H1 (cell line): ENCODE measurements around the gene ANAPC13. TPM values are rescaled to one million over a fixed set of nuclear protein-coding genes. Genes with fewer than 3 reads are reported as not detected.

Experiments
- CTCF ChIA-PET: fragments of 300-600 bp; sonication (Branson Sonifier 250); formaldehyde crosslinking; loops from one replicate; lab custom pipeline; 2021; ENCODE audit not compliant: partially characterized antibody; lab: Charles Lee
- POLR2A ChIA-PET: fragments of 300-600 bp; sonication (Branson Sonifier 250); formaldehyde crosslinking; loops from one replicate; lab custom pipeline; 2021; ENCODE audit warnings: inconsistent platforms; ENCODE audit not compliant: partially characterized antibody; lab: Charles Lee
- DNase-seq, 2 experiments: peaks; one replicate each; pipeline versions ENCODE4 v3.0.0 to v3.0.0-alpha.2; 2010 to 2022; ENCODE audit warnings: low spot score in 2 of 2, low read depth in 1 of 2, mixed read lengths in 1 of 2
- FAIRE-seq: peaks from 2 replicates; lab custom pipeline; 2011; peaks lifted over from hg19 to GRCh38; lab: Jason Lieb, UNC
- H2AFZ ChIP-seq: 2 replicates; pipeline ENCODE4 v1.8.1; 2012; ENCODE audit warnings: low read length, inconsistent platforms
- H2AK5ac ChIP-seq: 2 replicates; pipeline ENCODE4 v1.6.1; 2013; ENCODE audit warnings: low read depth, low read length
- H2BK120ac ChIP-seq: replicated peaks from 2 replicates; pipeline ENCODE3; 2013; ENCODE audit warnings: low read depth, low read length, inconsistent platforms
- H2BK12ac ChIP-seq: 2 replicates; pipeline ENCODE4 v1.6.1; 2013; ENCODE audit warnings: low read depth, low read length
- H2BK15ac ChIP-seq: 2 replicates; pipeline ENCODE4 v1.6.1; 2013; ENCODE audit warnings: low read length
- H2BK20ac ChIP-seq: 2 replicates; pipeline ENCODE4 v1.6.1; 2013; ENCODE audit warnings: low read length
- H2BK5ac ChIP-seq: 2 replicates; pipeline ENCODE4 v1.6.1; 2013; ENCODE audit warnings: low read depth, low read length
- H3K14ac ChIP-seq: 2 replicates; pipeline ENCODE4 v1.6.1; 2013; ENCODE audit warnings: inconsistent platforms; ENCODE audit not compliant: insufficient read length
- H3K18ac ChIP-seq: 2 replicates; pipeline ENCODE4 v1.6.1; 2013; ENCODE audit warnings: low read length; ENCODE audit errors: extremely low read depth
- H3K23ac ChIP-seq: 2 replicates; pipeline ENCODE4 v1.6.1; 2013; ENCODE audit warnings: inconsistent platforms; ENCODE audit not compliant: insufficient read length
- H3K23me2 ChIP-seq: 2 replicates; pipeline ENCODE4 v1.6.1; 2013; ENCODE audit warnings: low read depth, low read length
- H3K27ac ChIP-seq: 2 replicates; pipeline ENCODE4 v1.6.1; 2011; ENCODE audit warnings: low read depth, low read length, inconsistent platforms
- H3K27me3 ChIP-seq, 4 experiments: replicated peaks in 1 of 4; 1 replicate in 1 of 4; 2 replicates in 3 of 4; pipeline versions ENCODE4 v1.6.1 to v1.8.1; 2011 to 2013; ENCODE audit warnings: low read length in 3 of 4, mild to moderate bottlenecking in 3 of 4, inconsistent platforms in 2 of 4, mixed read lengths in 2 of 4, moderate library complexity in 1 of 4; ENCODE audit not compliant: control insufficient read depth in 3 of 4, insufficient read depth in 3 of 4; ENCODE audit errors: extremely low read depth in 1 of 4
- H3K36me3 ChIP-seq, 4 experiments: 2 replicates each; pipeline versions ENCODE4 v1.6.1 to v1.8.1; 2011 to 2013; ENCODE audit warnings: mild to moderate bottlenecking in 4 of 4, low read length in 3 of 4, moderate library complexity in 2 of 4, control low read depth in 1 of 4, inconsistent platforms in 1 of 4; ENCODE audit not compliant: insufficient read depth in 4 of 4, control insufficient read depth in 2 of 4
- H3K4ac ChIP-seq: replicated peaks from 2 replicates; pipeline ENCODE3; 2013; ENCODE audit warnings: low read length, low read depth, mixed read lengths, inconsistent platforms; ENCODE audit not compliant: insufficient read length
- H3K4me1 ChIP-seq, 4 experiments: replicated peaks in 1 of 4; 1 replicate in 1 of 4; 2 replicates in 3 of 4; pipeline versions ENCODE4 v1.6.1 to v1.8.1; 2011 to 2013; ENCODE audit warnings: low read length in 3 of 4, inconsistent platforms in 2 of 4, mixed read lengths in 1 of 4; ENCODE audit not compliant: insufficient read depth in 4 of 4, control insufficient read depth in 3 of 4
- H3K4me2 ChIP-seq, 2 experiments: 2 replicates each; pipeline versions ENCODE4 v1.6.1 to v1.8.1; 2011 to 2013; ENCODE audit warnings: low read depth in 2 of 2, low read length in 2 of 2, control low read depth in 1 of 2, inconsistent platforms in 1 of 2, mild to moderate bottlenecking in 1 of 2; ENCODE audit not compliant: insufficient read depth in 1 of 2
- H3K4me3 ChIP-seq, 4 experiments: fragments of 200-600, 300-600 bp in 1 of 4; sonication (generic), shearing (Covaris generic), sonication (Bioruptor Twin) in 1 of 4; 2 replicates each; pipeline versions ENCODE4 v1.5.1 to v1.8.1; 2011 to 2016; ENCODE audit warnings: low read length in 4 of 4, low read depth in 3 of 4, control low read depth in 2 of 4, inconsistent platforms in 2 of 4, mild to moderate bottlenecking in 2 of 4, mixed read lengths in 1 of 4, moderate library complexity in 1 of 4; ENCODE audit not compliant: insufficient read depth in 2 of 4; ENCODE audit errors: extremely low read depth in 1 of 4
- H3K56ac ChIP-seq: replicated peaks from 2 replicates; pipeline ENCODE3; 2013; ENCODE audit warnings: low read depth, mild to moderate bottlenecking, mixed read lengths, low read length, inconsistent platforms; ENCODE audit not compliant: insufficient read length
- H3K79me1 ChIP-seq: 2 replicates; pipeline ENCODE4 v1.6.1; 2013; ENCODE audit warnings: low read depth, low read length, control low read depth
- H3K79me2 ChIP-seq, 2 experiments: 2 replicates each; pipeline versions ENCODE4 v1.6.1 to v1.8.1; 2012 to 2013; ENCODE audit warnings: low read length in 2 of 2, mild to moderate bottlenecking in 2 of 2, inconsistent platforms in 1 of 2; ENCODE audit not compliant: insufficient read depth in 2 of 2, control insufficient read depth in 1 of 2
- H3K9ac ChIP-seq, 4 experiments: replicated peaks in 1 of 4; 1 replicate in 1 of 4; 2 replicates in 3 of 4; pipeline versions ENCODE4 v1.6.1 to v1.8.1; 2011 to 2013; ENCODE audit warnings: low read depth in 3 of 4, low read length in 3 of 4, control low read depth in 2 of 4, mild to moderate bottlenecking in 2 of 4, moderate library complexity in 2 of 4, inconsistent platforms in 1 of 4; ENCODE audit errors: extremely low read depth in 1 of 4
- H3K9me3 ChIP-seq, 2 experiments: 2 replicates each; pipeline versions ENCODE4 v1.6.1 to v1.8.1; 2012 to 2013; ENCODE audit warnings: mild to moderate bottlenecking in 2 of 2, moderate library complexity in 2 of 2, control low read depth in 1 of 2, inconsistent platforms in 1 of 2, low read depth in 1 of 2, low read length in 1 of 2, mixed read lengths in 1 of 2; ENCODE audit not compliant: insufficient read depth in 2 of 2
- H4K20me1 ChIP-seq, 2 experiments: replicated peaks in 1 of 2; 2 replicates each; pipeline versions ENCODE3 to v1.8.1; 2011 to 2013; ENCODE audit warnings: inconsistent platforms in 2 of 2, low read length in 2 of 2, mild to moderate bottlenecking in 1 of 2; ENCODE audit not compliant: insufficient read depth in 2 of 2, control insufficient read depth in 1 of 2
- H4K5ac ChIP-seq: 2 replicates; pipeline ENCODE4 v1.6.1; 2013; ENCODE audit warnings: low read length, low read depth, mixed read lengths, inconsistent platforms; ENCODE audit not compliant: insufficient read length
- H4K8ac ChIP-seq: 2 replicates; pipeline ENCODE4 v1.8.0; 2013; ENCODE audit warnings: mild to moderate bottlenecking, moderate library complexity, low read length, inconsistent platforms; ENCODE audit not compliant: insufficient read depth; ENCODE audit errors: extremely low read depth
- H4K91ac ChIP-seq: replicated peaks from 2 replicates; pipeline ENCODE3; 2013; ENCODE audit warnings: low read length, mixed read lengths, inconsistent platforms; ENCODE audit not compliant: insufficient read length
- ATF3 ChIP-seq: IDR thresholded peaks from 2 replicates; pipeline ENCODE4 v1.6.1; 2011; ENCODE audit warnings: low read depth, mild to moderate bottlenecking, low read length; ENCODE audit not compliant: insufficient read depth
- CTBP2 ChIP-seq: IDR thresholded peaks from 2 replicates; pipeline ENCODE4 v1.7.0; 2011; ENCODE audit warnings: borderline replicate concordance, mild to moderate bottlenecking, moderate library complexity, mixed read lengths, low read length; ENCODE audit not compliant: insufficient read depth, insufficient read length
- JUN ChIP-seq: IDR thresholded peaks from 2 replicates; pipeline ENCODE4 v1.6.1; 2011; ENCODE audit warnings: low read depth, mild to moderate bottlenecking, improper control_type of control experiment, low read length
- KDM5A ChIP-seq: fragments of 200-600 bp; IDR thresholded peaks from 2 replicates; pipeline ENCODE4 v1.7.1; 2012; ENCODE audit warnings: mild to moderate bottlenecking, low read length, inconsistent platforms, mixed read lengths
- RFX5 ChIP-seq: IDR thresholded peaks from 2 replicates; pipeline ENCODE4 v1.6.1; 2011; ENCODE audit warnings: low read depth, low read length, improper control_type of control experiment, borderline replicate concordance
- SIRT6 ChIP-seq: IDR thresholded peaks from one replicate; pipeline ENCODE4 v1.7.1; 2012; ENCODE audit warnings: low read length, inconsistent platforms
- SRF ChIP-seq: IDR thresholded peaks from 2 replicates; pipeline ENCODE4 v1.6.1; 2011; ENCODE audit warnings: mild to moderate bottlenecking, low read depth, low read length, moderate library complexity
- SUZ12 ChIP-seq: fragments of 200-600 bp; sonication (generic); IDR thresholded peaks from 2 replicates; pipeline ENCODE4 v1.6.1; 2012; ENCODE audit warnings: mild to moderate bottlenecking, inconsistent platforms, low read length, moderate library complexity, mixed read lengths
- WGBS, 2 experiments: shearing (Covaris generic) in 1 of 2; methylation state at CpG; one replicate each; pipeline versions ENCODE4 v1.1.6 to v1.1.7; 2013 to 2015; ENCODE audit warnings: low lambda C conversion rate in 2 of 2, mixed read lengths in 2 of 2, inconsistent platforms in 1 of 2, low coverage in 1 of 2, missing lambda C conversion rate in 1 of 2; ENCODE audit not compliant: insufficient replicate concordance in 2 of 2, insufficient coverage in 1 of 2, insufficient read length in 1 of 2; ENCODE audit errors: extremely low coverage in 1 of 2, missing lambda C conversion rate in 1 of 2; 5-methylcytosine and 5-hydroxymethylcytosine counted together
- polyA plus RNA-seq, 7 experiments: library from polyadenylated mRNA; depleted of rRNA in 3 of 7; stranded (reverse) in 5 of 7; unstranded in 2 of 7; fragments of >200 nt in 5 of 7; fragments of 200-250 nt in 2 of 7; gene quantifications; 1 replicate in 5 of 7; 2 replicates in 1 of 7; 4 replicates in 1 of 7; pipeline versions ENCODE4 v1.2.1 to v1.2.3, GENCODE V29; 2011 to 2013; ENCODE audit warnings: missing spikeins in 2 of 7, mixed read lengths in 2 of 7
- total RNA-seq: library from RNA; stranded (reverse); fragmentation: NEBNext Ultra II Directional; extraction: Animal tissue kit (Norgen Biotek cat#: 25700); gene quantifications from 2 replicates; pipeline ENCODE4 v1.2.1, GENCODE V29; 2021

The ANAPC13 gene
- total and polyA plus RNA-seq, 2 of the 8 experiments (the other 6 are each of a cell fraction or from before 2014, with no cell fraction given), result 33.3 to 34.0 TPM

DNA sequence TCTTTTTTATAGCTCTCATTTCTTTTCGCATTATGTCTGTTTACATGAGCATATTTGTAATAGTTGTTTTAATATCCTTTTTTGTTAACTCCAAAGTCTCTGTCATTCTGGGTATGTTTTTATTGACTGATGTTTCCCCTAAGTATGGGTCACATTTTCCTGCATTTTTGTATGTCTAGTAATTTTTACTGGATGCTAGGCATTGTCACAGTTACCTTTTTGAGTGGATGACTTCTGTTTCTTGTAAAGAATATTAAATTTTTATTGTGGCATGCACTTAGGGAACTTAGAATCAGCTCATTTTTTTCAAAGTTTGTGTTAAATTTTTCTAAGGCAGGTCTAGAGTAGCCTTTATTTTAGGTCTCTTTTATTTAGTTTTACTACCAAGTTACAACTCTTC lies 40.7 kb downstream of the ANAPC13 start:
- Histone ChIP-seq H3K18ac (no peak overlapping the region), H3K23ac (no peak overlapping the region), H3K27me3 (no peaks in the 10 kb centered on the region), H3K4me2 (no peak overlapping the region), H2AFZ (no peak overlapping the region), H3K79me1 (no peaks in the 10 kb centered on the region), H4K91ac (no peak overlapping the region), H2BK120ac (no peak overlapping the region), H3K4me1 (peaks cover 0 to 3% (median 2%) of the 10 kb centered on the region in 4 experiments; a peak in 4 of 7 replicates), H3K4me3 (no peak overlapping the region), H3K27ac (no peak overlapping the region), H2BK20ac (no peak overlapping the region), H3K14ac (no peak overlapping the region), H2BK12ac (no peak overlapping the region), H4K8ac (no peak overlapping the region), H2BK5ac (no peak overlapping the region), H4K20me1 (no peaks in the 10 kb centered on the region), H3K9me3 (no peaks in the 10 kb centered on the region)
- no peak for FAIRE-seq
- TF ChIP-seq SIRT6, result no peak
- no peak for TF ChIP-seq CTBP2
- TF ChIP-seq KDM5A, result no peak
- no peak for TF ChIP-seq SRF
- TF ChIP-seq SUZ12, result no peak
- no peak for TF ChIP-seq ATF3
- TF ChIP-seq JUN, result no peak
- no peak for TF ChIP-seq RFX5
- TF ChIP-seq, all 59 proteins: peak for 0
- Histone ChIP-seq H3K36me3 (no peaks in the 10 kb centered on the region), H3K23me2 (no peaks in the 10 kb centered on the region), H3K56ac (no peak overlapping the region), H3K79me2 (no peaks in the 10 kb centered on the region), H4K5ac (no peak overlapping the region), H2BK15ac (no peak overlapping the region), H3K4ac (no peak overlapping the region), H3K9ac (no peak overlapping the region), H2AK5ac (no peak overlapping the region)
- CTCF ChIA-PET, result interaction anchor here (0.8 to 4.4 kb wide), 11 partner anchors 7 to 246 kb away, joined by 3 to 23 read pairs (median 3); no protein-coding TSS in a partner anchor
- no peak for DNase-seq
- POLR2A ChIA-PET, result interaction anchor here (1.5 to 2.6 kb wide), 3 partner anchors 39 to 71 kb away, joined by 4 to 13 read pairs (median 5); partner anchors contain the start of gene AMOTL2
- 96% methylated on average over 1 of the region's 1 CpG; no CpG with 5 or more reads in 1 of the 2 experiments for WGBS, 2 experiments
